Measurements from ENCODE around the gene NDUFAF5.

GRCh38 chr20:13839421-13840092, 54.7 kb downstream of the NDUFAF5 start:
- TF ChIP-seq ATF6 (CRISPR knock-in tag; IDR thresholded peaks at IDR 0.05) (no peak), CTCF (IDR thresholded peaks at IDR 0.05) (no peak)
